Activated T-helper 1 cell treated with anti-CD3 and anti-CD28 coated beads, Interleukin-12 subunit alpha, Interleukin-12 subunit beta, Interleukin-2, Interleukin-4 antibody, amounts not matched to agents 30 ng/mL and 10 ng/mL and 1 ng/mL, durations not matched to agents 14 hours and 24 hours and 36 hours (primary cell): ENCODE measurements around the gene RFC4. TPM values are rescaled to one million over a fixed set of nuclear protein-coding genes. Genes with fewer than 3 reads are reported as not detected.
A peak's percentile ranks its signal among the peaks of the same experiment; 100 is the strongest.

Experiments used
- DNase-seq: peaks from one replicate; pipeline ENCODE4 v3.0.0; 2021; ENCODE audit warnings: low spot score
- H3K27ac Mint-ChIP-seq: one replicate; pipeline ENCODE4 v1.8.0; 2021; ENCODE audit warnings: mild to moderate bottlenecking, mixed read lengths
- H3K27me3 Mint-ChIP-seq: one replicate; pipeline ENCODE4 v1.8.0; 2022; ENCODE audit warnings: mild to moderate bottlenecking, moderate library complexity, mixed read lengths; ENCODE audit not compliant: insufficient read depth
- H3K36me3 Mint-ChIP-seq: one replicate; pipeline ENCODE4 v1.8.0; 2021; ENCODE audit warnings: low read depth, mixed read lengths
- H3K4me1 Mint-ChIP-seq: one replicate; pipeline ENCODE4 v1.8.0; 2021; ENCODE audit warnings: low read depth, mixed read lengths
- H3K4me3 Mint-ChIP-seq: one replicate; pipeline ENCODE4 v1.8.0; 2021; ENCODE audit warnings: mild to moderate bottlenecking, moderate library complexity, mixed read lengths
- H3K9me3 Mint-ChIP-seq: one replicate; pipeline ENCODE4 v1.8.0; 2021; ENCODE audit warnings: mixed read lengths
- intact Hi-C: fragments of 100-400 bp; cut with micrococcal nuclease; formaldehyde crosslinking; loops from one replicate; pipeline ENCODE4 v1.15.1; 2024
- total RNA-seq: library from RNA; stranded (reverse); gene quantifications from 2 replicates; pipeline ENCODE4 v1.2.3, GENCODE V29; 2022

Gene RFC4
- total RNA-seq, 1 donor from 2014 or later: 122 TPM

- Mint-ChIP-seq H3K9me3 (no peaks in the 10 kb centered on the region), H3K4me3 (no peak overlapping the region), H3K27ac (no peak overlapping the region), H3K4me1 (peaks cover 10% of the 10 kb centered on the region), H3K27me3 (peaks cover 2% of the 10 kb centered on the region), H3K36me3 (peaks cover 9% of the 10 kb centered on the region)
- intact Hi-C loops: loop anchor here (10.0 kb wide), 1 partner anchor 1964 kb away; the partner anchor contains the start of gene VPS8
- no peak for DNase-seq
Observed at GRCh38 chr3:186779204-186779603, 27.1 kb downstream of the RFC4 start.

- intact Hi-C loops: loop anchor here (10.0 kb wide), 1 partner anchor 1961 kb away; the partner anchor contains the start of gene VPS8
- peaks cover 2% of the 10 kb centered on the region for H3K36me3 Mint-ChIP-seq
- H3K4me1 Mint-ChIP-seq: peaks cover 20% of the 10 kb centered on the region
- DNase-seq: no peak
- H3K27me3 Mint-ChIP-seq: peaks cover 2% of the 10 kb centered on the region
- H3K4me3 Mint-ChIP-seq: no peak overlapping the region
- H3K27ac Mint-ChIP-seq: no peak overlapping the region
- H3K9me3 Mint-ChIP-seq: no peaks in the 10 kb centered on the region
Observed at GRCh38 chr3:186775999-186776398, 30.3 kb downstream of the RFC4 start.

DNA sequence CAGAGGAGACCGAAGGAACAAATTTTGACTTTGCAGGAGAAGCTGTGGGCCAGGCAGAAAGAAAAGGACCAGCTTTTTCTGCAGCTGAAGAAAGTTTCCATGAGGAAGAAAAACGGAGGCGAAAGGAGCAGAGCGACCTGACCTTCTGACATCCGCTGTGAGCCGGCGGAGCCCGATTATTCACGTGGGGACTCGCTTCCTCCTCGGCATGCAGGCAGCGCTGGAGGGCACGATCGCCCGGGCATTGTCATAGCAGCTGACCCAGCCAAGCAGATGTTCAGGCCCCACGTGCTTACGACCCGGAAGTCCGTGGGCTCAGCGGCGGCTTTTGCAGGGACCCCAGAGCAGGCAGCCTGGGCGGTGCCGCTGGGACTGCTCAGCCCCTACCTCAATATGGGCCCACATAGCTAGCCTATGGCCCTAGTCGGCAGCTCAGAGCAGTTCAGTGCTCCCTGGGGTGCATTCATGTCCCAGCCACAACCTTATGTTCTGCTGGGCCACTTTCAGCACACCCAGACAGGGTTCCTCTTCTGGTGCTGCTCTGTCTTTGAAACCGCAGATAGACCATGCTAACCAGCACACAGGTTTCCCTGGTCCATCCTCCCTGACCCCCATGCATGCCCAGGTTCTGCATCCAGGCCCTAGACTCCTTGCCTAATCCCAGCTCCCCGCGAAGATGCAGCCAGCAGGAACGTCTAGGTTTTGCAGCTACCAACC is 33.4 kb downstream of the RFC4 start:
- Mint-ChIP-seq H3K27ac (peak overlapping the region; percentile 92), H3K27me3 (peaks cover 2% of the 10 kb centered on the region)
- intact Hi-C loops: loop anchor here (1.0 to 10.0 kb wide), 3 partner anchors 9 to 1958 kb away; partner anchors contain the start of gene VPS8

DNA sequence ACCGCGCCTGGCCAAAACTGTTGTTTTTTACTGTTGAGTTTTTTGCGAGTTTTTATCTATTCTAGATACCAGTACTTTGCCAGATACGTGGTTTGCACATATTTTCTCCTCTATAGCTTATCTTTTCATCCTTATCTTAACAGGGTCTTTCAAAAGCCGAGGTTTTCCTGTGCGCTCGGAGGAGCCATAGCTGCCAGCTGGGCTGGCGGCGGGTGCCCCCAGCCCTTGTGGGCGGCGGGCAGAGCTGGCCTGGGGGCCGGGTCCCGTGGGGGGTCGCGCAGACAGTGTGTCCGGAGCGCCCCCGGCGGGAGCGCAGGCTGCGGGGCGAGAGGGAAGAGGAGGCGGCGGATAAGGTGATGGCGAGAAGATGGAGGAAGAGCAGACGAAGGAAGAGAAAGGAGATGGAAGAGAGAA is 34.0 kb downstream of the RFC4 start:
- peaks cover 2% of the 10 kb centered on the region for H3K27me3 Mint-ChIP-seq
- intact Hi-C loops: loop anchor here (1.0 to 10.0 kb wide), 3 partner anchors 10 to 1957 kb away; partner anchors contain the start of gene VPS8
- peak overlapping the region; percentile 86 for H3K4me3 Mint-ChIP-seq
- H3K27ac Mint-ChIP-seq: peak overlapping the region; percentile 92
- H3K9me3 Mint-ChIP-seq: no peaks in the 10 kb centered on the region
- H3K4me1 Mint-ChIP-seq: peaks cover 20% of the 10 kb centered on the region
- DNase-seq: no peak
- peaks cover 2% of the 10 kb centered on the region for H3K36me3 Mint-ChIP-seq

More for the DNA sequence above, 33.4 kb downstream of the RFC4 start:
- Mint-ChIP-seq H3K4me3 (peak overlapping the region; percentile 86), H3K9me3 (no peaks in the 10 kb centered on the region), H3K4me1 (peaks cover 20% of the 10 kb centered on the region), H3K36me3 (peaks cover 2% of the 10 kb centered on the region)
- DNase-seq: peak; percentile 44

- Mint-ChIP-seq H3K9me3 (no peaks in the 10 kb centered on the region), H3K36me3 (no peaks in the 10 kb centered on the region), H3K27me3 (peaks cover 3% of the 10 kb centered on the region), H3K4me1 (peaks cover 6% of the 10 kb centered on the region), H3K27ac (no peak overlapping the region), H3K4me3 (no peak overlapping the region)
- intact Hi-C loops: no loop called here
- DNase-seq: no peak
Observed at GRCh38 chr3:186760897-186761447, 45.3 kb downstream of the RFC4 start.

- H3K4me3 Mint-ChIP-seq: no peak overlapping the region
- H3K27me3 Mint-ChIP-seq: peaks cover 3% of the 10 kb centered on the region
- peaks cover 6% of the 10 kb centered on the region for H3K4me1 Mint-ChIP-seq
- DNase-seq: no peak
- no peaks in the 10 kb centered on the region for H3K9me3 Mint-ChIP-seq
- intact Hi-C loops: no loop called here
- H3K27ac Mint-ChIP-seq: no peak overlapping the region
- no peaks in the 10 kb centered on the region for H3K36me3 Mint-ChIP-seq
Observed at GRCh38 chr3:186760141-186760833, 46.0 kb downstream of the RFC4 start.

DNA sequence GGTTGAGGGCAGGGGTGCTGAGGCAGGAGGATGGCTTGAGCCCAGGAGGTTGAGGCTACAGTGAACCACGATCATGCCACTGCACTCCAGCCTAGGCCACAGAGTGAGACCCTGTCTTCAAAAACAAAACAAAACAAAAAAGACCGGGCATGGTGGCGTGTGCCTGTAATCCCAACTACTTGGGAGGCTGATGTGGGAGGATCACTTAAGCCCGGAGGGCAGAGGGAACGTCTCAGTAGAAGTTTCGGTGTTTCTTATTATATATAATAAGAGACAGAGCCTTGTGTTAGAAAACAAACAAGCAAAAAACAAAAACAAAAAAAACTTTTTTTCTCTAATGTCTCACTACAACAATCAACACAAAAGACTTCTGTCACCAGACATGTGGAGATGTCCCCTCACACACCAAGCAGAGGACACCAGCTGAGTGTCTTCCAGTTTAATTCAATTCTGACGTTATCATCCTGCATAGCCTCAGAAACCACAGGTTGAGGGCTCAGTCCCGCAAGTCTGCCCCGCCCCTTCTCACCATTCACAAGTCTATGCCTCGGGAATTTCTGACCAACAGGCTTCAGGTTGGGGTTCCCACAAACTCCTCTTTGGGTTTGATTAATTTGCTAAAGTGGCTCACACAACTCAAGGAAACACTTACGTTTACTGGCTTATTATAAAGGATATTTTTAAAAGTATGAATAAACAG is 46.9 kb downstream of the RFC4 start:
- Mint-ChIP-seq H3K36me3 (no peaks in the 10 kb centered on the region), H3K27me3 (peaks cover 4% of the 10 kb centered on the region), H3K27ac (no peak overlapping the region), H3K4me3 (no peak overlapping the region), H3K9me3 (no peaks in the 10 kb centered on the region), H3K4me1 (peaks cover 6% of the 10 kb centered on the region)
- intact Hi-C loops: no loop called here
- DNase-seq: no peak

- intact Hi-C loops: no loop called here
- no peak for DNase-seq
- Mint-ChIP-seq H3K4me3 (no peak overlapping the region), H3K27ac (no peak overlapping the region), H3K27me3 (peaks cover 7% of the 10 kb centered on the region), H3K36me3 (no peaks in the 10 kb centered on the region), H3K9me3 (no peaks in the 10 kb centered on the region), H3K4me1 (peaks cover 10% of the 10 kb centered on the region)
Observed at GRCh38 chr3:186757686-186758220, 48.5 kb downstream of the RFC4 start.

GRCh38 chr3:186757214-186757613 is 49.1 kb downstream of the RFC4 start:
- Mint-ChIP-seq H3K27ac (no peak overlapping the region), H3K4me1 (peaks cover 11% of the 10 kb centered on the region), H3K4me3 (no peak overlapping the region), H3K36me3 (no peaks in the 10 kb centered on the region), H3K27me3 (peaks cover 7% of the 10 kb centered on the region), H3K9me3 (no peaks in the 10 kb centered on the region)
- intact Hi-C loops: no loop called here
- DNase-seq: no peak

GRCh38 chr3:186754871-186755270 is 51.4 kb downstream of the RFC4 start:
- no peak for DNase-seq
- peaks cover 5% of the 10 kb centered on the region for H3K4me1 Mint-ChIP-seq
- peaks cover 7% of the 10 kb centered on the region for H3K27me3 Mint-ChIP-seq
- H3K36me3 Mint-ChIP-seq: no peaks in the 10 kb centered on the region
- no peak overlapping the region for H3K27ac Mint-ChIP-seq
- no peaks in the 10 kb centered on the region for H3K9me3 Mint-ChIP-seq
- no peak overlapping the region for H3K4me3 Mint-ChIP-seq
- intact Hi-C loops: no loop called here

DNA sequence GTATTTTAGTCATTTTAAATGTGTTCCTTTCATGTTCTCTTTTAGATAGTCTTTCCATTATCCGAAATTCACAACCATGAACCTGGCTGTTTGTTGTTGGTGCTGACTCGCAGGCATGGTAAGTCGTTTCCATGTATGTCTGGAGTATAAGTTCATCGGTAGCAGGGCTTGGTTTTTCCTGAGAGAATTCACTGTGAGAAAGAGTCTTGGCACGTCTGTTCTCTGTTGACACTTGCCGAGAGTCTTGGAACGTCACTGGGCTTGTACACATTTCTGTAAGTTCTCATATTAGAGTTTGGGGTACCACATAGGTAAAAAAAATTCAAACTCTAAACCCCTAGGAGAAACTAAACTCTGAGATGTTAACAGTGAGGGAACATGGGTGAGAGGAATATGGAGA is 52.3 kb downstream of the RFC4 start:
- no peaks in the 10 kb centered on the region for H3K9me3 Mint-ChIP-seq
- no peaks in the 10 kb centered on the region for H3K36me3 Mint-ChIP-seq
- no peak for DNase-seq
- H3K4me1 Mint-ChIP-seq: peaks cover 5% of the 10 kb centered on the region
- peaks cover 7% of the 10 kb centered on the region for H3K27me3 Mint-ChIP-seq
- intact Hi-C loops: no loop called here
- no peak overlapping the region for H3K4me3 Mint-ChIP-seq
- H3K27ac Mint-ChIP-seq: no peak overlapping the region

GRCh38 chr3:186751480-186751879 is 54.8 kb downstream of the RFC4 start:
- Mint-ChIP-seq H3K9me3 (no peaks in the 10 kb centered on the region), H3K4me1 (peaks cover 5% of the 10 kb centered on the region), H3K4me3 (no peak overlapping the region), H3K27ac (no peak overlapping the region), H3K27me3 (peaks cover 7% of the 10 kb centered on the region), H3K36me3 (no peaks in the 10 kb centered on the region)
- intact Hi-C loops: no loop called here
- DNase-seq: no peak
